Measurements from ENCODE around the gene RBFOX1. TPM values are rescaled to one million over a fixed set of nuclear protein-coding genes. Genes with fewer than 3 reads are reported as not detected.

Gene RBFOX1
- total RNA-seq, 1 donor from 2014 or later, result 0.69 TPM

GRCh38 chr16:7423434-7424044, 90.9 kb downstream of the RBFOX1 start:
- Mint-ChIP-seq H3K36me3 (ENCODE audit: low read depth, unreplicated experiment) (peaks cover 13% of the 10 kb centered on the region), H3K27ac (ENCODE audit: unreplicated experiment) (no peak overlapping the region), H3K9me3 (ENCODE audit: unreplicated experiment) (peaks cover 37% of the 10 kb centered on the region), H3K4me1 (ENCODE audit: unreplicated experiment) (no peaks in the 10 kb centered on the region), H3K27me3 (ENCODE audit: unreplicated experiment) (peaks cover 4% of the 10 kb centered on the region), H3K4me3 (ENCODE audit: unreplicated experiment) (no peak overlapping the region)
- no peak for TF ChIP-seq CTCF (IDR thresholded peaks at IDR 0.05; ENCODE audit: unreplicated experiment)
- DNase-seq (ENCODE audit: low spot score), result no peak

- TF ChIP-seq CTCF (IDR thresholded peaks at IDR 0.05; ENCODE audit: unreplicated experiment), result no peak
- peaks cover 30% of the 10 kb centered on the region for H3K9me3 Mint-ChIP-seq (ENCODE audit: unreplicated experiment)
- H3K27me3 Mint-ChIP-seq (ENCODE audit: unreplicated experiment), result peaks cover 6% of the 10 kb centered on the region
- H3K4me3 Mint-ChIP-seq (ENCODE audit: unreplicated experiment), result no peak overlapping the region
- no peak for DNase-seq (ENCODE audit: low spot score)
- H3K36me3 Mint-ChIP-seq (ENCODE audit: low read depth, unreplicated experiment), result peaks cover 8% of the 10 kb centered on the region
- H3K4me1 Mint-ChIP-seq (ENCODE audit: unreplicated experiment), result no peaks in the 10 kb centered on the region
- H3K27ac Mint-ChIP-seq (ENCODE audit: unreplicated experiment), result no peak overlapping the region
Observed at GRCh38 chr16:7426161-7426560, 93.5 kb downstream of the RBFOX1 start.

- Mint-ChIP-seq H3K27ac (ENCODE audit: unreplicated experiment) (no peak overlapping the region), H3K4me1 (ENCODE audit: unreplicated experiment) (no peaks in the 10 kb centered on the region), H3K9me3 (ENCODE audit: unreplicated experiment) (peaks cover 34% of the 10 kb centered on the region), H3K36me3 (ENCODE audit: low read depth, unreplicated experiment) (peaks cover 7% of the 10 kb centered on the region), H3K27me3 (ENCODE audit: unreplicated experiment) (peaks cover 7% of the 10 kb centered on the region), H3K4me3 (ENCODE audit: unreplicated experiment) (no peak overlapping the region)
- TF ChIP-seq CTCF (IDR thresholded peaks at IDR 0.05; ENCODE audit: unreplicated experiment), result no peak
- DNase-seq (ENCODE audit: low spot score), result no peak
Observed at GRCh38 chr16:7431723-7432122, 99.1 kb downstream of the RBFOX1 start.

- H3K9me3 Mint-ChIP-seq (ENCODE audit: unreplicated experiment), result peaks cover 19% of the 10 kb centered on the region
- no peak overlapping the region for H3K4me3 Mint-ChIP-seq (ENCODE audit: unreplicated experiment)
- DNase-seq (ENCODE audit: low spot score), result no peak
- no peaks in the 10 kb centered on the region for H3K4me1 Mint-ChIP-seq (ENCODE audit: unreplicated experiment)
- H3K27ac Mint-ChIP-seq (ENCODE audit: unreplicated experiment), result no peak overlapping the region
- H3K36me3 Mint-ChIP-seq (ENCODE audit: low read depth, unreplicated experiment), result peaks cover 4% of the 10 kb centered on the region
- TF ChIP-seq CTCF (IDR thresholded peaks at IDR 0.05; ENCODE audit: unreplicated experiment), result no peak
- peaks cover 2% of the 10 kb centered on the region for H3K27me3 Mint-ChIP-seq (ENCODE audit: unreplicated experiment)
Observed at GRCh38 chr16:7436306-7436705, 103.7 kb downstream of the RBFOX1 start.

GRCh38 chr16:7437135-7437804, 104.6 kb downstream of the RBFOX1 start:
- Mint-ChIP-seq H3K27ac (ENCODE audit: unreplicated experiment) (no peak overlapping the region), H3K27me3 (ENCODE audit: unreplicated experiment) (peaks cover 2% of the 10 kb centered on the region), H3K9me3 (ENCODE audit: unreplicated experiment) (peaks cover 19% of the 10 kb centered on the region), H3K36me3 (ENCODE audit: low read depth, unreplicated experiment) (peaks cover 4% of the 10 kb centered on the region), H3K4me1 (ENCODE audit: unreplicated experiment) (no peaks in the 10 kb centered on the region), H3K4me3 (ENCODE audit: unreplicated experiment) (no peak overlapping the region)
- TF ChIP-seq CTCF (IDR thresholded peaks at IDR 0.05; ENCODE audit: unreplicated experiment), result no peak
- no peak for DNase-seq (ENCODE audit: low spot score)

All from endothelial cell (in vitro differentiated cells).